ENCODE results near the gene SLC23A2. TPM values are rescaled to one million over a fixed set of nuclear protein-coding genes. Genes with fewer than 3 reads are reported as not detected.

Gene SLC23A2
- polyA plus RNA-seq, 1 donor from 2014 or later = 38.3 TPM

- no peak overlapping the region for H3K4me2 ChIP-seq (ENCODE audit: low read length)
- no peak overlapping the region for H3K9ac ChIP-seq (ENCODE audit: low read length)
- no peaks in the 10 kb centered on the region for H3K9me3 ChIP-seq (ENCODE audit: low read length)
- no peak overlapping the region for H3K27ac ChIP-seq (ENCODE audit: low read length)
- no peak overlapping the region for H3K4me3 ChIP-seq (ENCODE audit: low read length)
- no peaks in the 10 kb centered on the region for H3F3A ChIP-seq (ENCODE audit: insufficient read depth, low read length, poor library complexity, severe bottlenecking)
- H2AFZ ChIP-seq (ENCODE audit: low read depth, low read length) = no peak overlapping the region
- H3K9me2 ChIP-seq (ENCODE audit: insufficient read depth, low read length) = no peaks in the 10 kb centered on the region
- no peak for TF ChIP-seq EP300 (conservative IDR thresholded peaks at IDR 0.05; ENCODE audit: poor library complexity, severe bottlenecking)
- TF ChIP-seq SMC3 (conservative IDR thresholded peaks at IDR 0.05; ENCODE audit: poor library complexity) = no peak
- no peak for TF ChIP-seq POLR2AphosphoS5 (IDR thresholded peaks at IDR 0.05)
- TF ChIP-seq CTCF (IDR thresholded peaks at IDR 0.05; ENCODE audit: poor library complexity, severe bottlenecking) = no peak
- TF ChIP-seq REST (IDR thresholded peaks at IDR 0.05; ENCODE audit: borderline replicate concordance) = no peak
- no peak for TF ChIP-seq TAF1 (IDR thresholded peaks at IDR 0.05; ENCODE audit: low read depth)
- no peak for TF ChIP-seq MXI1 (conservative IDR thresholded peaks at IDR 0.05; ENCODE audit: poor library complexity, severe bottlenecking)
- no peak for TF ChIP-seq RAD21 (conservative IDR thresholded peaks at IDR 0.05)
- TF ChIP-seq EZH2 (IDR thresholded peaks at IDR 0.05; ENCODE audit: borderline replicate concordance, insufficient read depth, low read length, poor library complexity, severe bottlenecking) = no peak
- no peaks in the 10 kb centered on the region for H3K79me2 ChIP-seq (replicated peaks; ENCODE audit: insufficient read depth, low read length)
- no peaks in the 10 kb centered on the region for H4K20me1 ChIP-seq (ENCODE audit: insufficient read depth)
- no peaks in the 10 kb centered on the region for H3K36me3 ChIP-seq (ENCODE audit: insufficient read depth, low read length)
- no peaks in the 10 kb centered on the region for H3K27me3 ChIP-seq (ENCODE audit: insufficient read depth, low read depth, low read length)
These were observed 154.5 kb downstream of the SLC23A2 start for GRCh38 chr20:4846821-4847220.

- Histone ChIP-seq H3K9me3 (ENCODE audit: low read length) (peaks cover 7% of the 10 kb centered on the region), H3F3A (ENCODE audit: insufficient read depth, low read length, poor library complexity, severe bottlenecking) (no peaks in the 10 kb centered on the region), H3K9me2 (ENCODE audit: insufficient read depth, low read length) (no peaks in the 10 kb centered on the region), H3K4me3 (ENCODE audit: low read length) (no peak overlapping the region), H3K27me3 (ENCODE audit: insufficient read depth, low read depth, low read length) (no peaks in the 10 kb centered on the region), H3K27ac (ENCODE audit: low read length) (no peak overlapping the region), H3K36me3 (ENCODE audit: insufficient read depth, low read length) (no peaks in the 10 kb centered on the region), H3K9ac (ENCODE audit: low read length) (no peak overlapping the region), H4K20me1 (ENCODE audit: insufficient read depth) (no peaks in the 10 kb centered on the region), H3K4me2 (ENCODE audit: low read length) (no peak overlapping the region), H3K79me2 (replicated peaks; ENCODE audit: insufficient read depth, low read length) (no peaks in the 10 kb centered on the region), H2AFZ (ENCODE audit: low read depth, low read length) (no peak overlapping the region)
- TF ChIP-seq POLR2AphosphoS5 (IDR thresholded peaks at IDR 0.05) = no peak
- no peak for TF ChIP-seq REST (IDR thresholded peaks at IDR 0.05; ENCODE audit: borderline replicate concordance)
- no peak for TF ChIP-seq MXI1 (conservative IDR thresholded peaks at IDR 0.05; ENCODE audit: poor library complexity, severe bottlenecking)
- no peak for TF ChIP-seq EZH2 (IDR thresholded peaks at IDR 0.05; ENCODE audit: borderline replicate concordance, insufficient read depth, low read length, poor library complexity, severe bottlenecking)
- no peak for TF ChIP-seq EP300 (conservative IDR thresholded peaks at IDR 0.05; ENCODE audit: poor library complexity, severe bottlenecking)
- TF ChIP-seq RAD21 (conservative IDR thresholded peaks at IDR 0.05) = no peak
- TF ChIP-seq TAF1 (IDR thresholded peaks at IDR 0.05; ENCODE audit: low read depth) = no peak
- TF ChIP-seq SMC3 (conservative IDR thresholded peaks at IDR 0.05; ENCODE audit: poor library complexity) = no peak
- no peak for TF ChIP-seq CTCF (IDR thresholded peaks at IDR 0.05; ENCODE audit: poor library complexity, severe bottlenecking)
These were observed 156.4 kb downstream of the SLC23A2 start for GRCh38 chr20:4844751-4845465.

Measured in neural cell (in vitro differentiated cells).